ENCODE measurements around the gene PCDHGB2. TPM values are rescaled to one million over a fixed set of nuclear protein-coding genes. Genes with fewer than 3 reads are reported as not detected.
A peak's percentile ranks its signal among the peaks of the same experiment; 100 is the strongest.
"Not testable (repeated sequence)": the region's sequence is repeated elsewhere in the genome, so short reads cannot be mapped to it uniquely, and the experiment has no call there.

PCDHGB2 gene
- polyA plus RNA-seq, 3 donors from 2014 or later = not detected

DNA sequence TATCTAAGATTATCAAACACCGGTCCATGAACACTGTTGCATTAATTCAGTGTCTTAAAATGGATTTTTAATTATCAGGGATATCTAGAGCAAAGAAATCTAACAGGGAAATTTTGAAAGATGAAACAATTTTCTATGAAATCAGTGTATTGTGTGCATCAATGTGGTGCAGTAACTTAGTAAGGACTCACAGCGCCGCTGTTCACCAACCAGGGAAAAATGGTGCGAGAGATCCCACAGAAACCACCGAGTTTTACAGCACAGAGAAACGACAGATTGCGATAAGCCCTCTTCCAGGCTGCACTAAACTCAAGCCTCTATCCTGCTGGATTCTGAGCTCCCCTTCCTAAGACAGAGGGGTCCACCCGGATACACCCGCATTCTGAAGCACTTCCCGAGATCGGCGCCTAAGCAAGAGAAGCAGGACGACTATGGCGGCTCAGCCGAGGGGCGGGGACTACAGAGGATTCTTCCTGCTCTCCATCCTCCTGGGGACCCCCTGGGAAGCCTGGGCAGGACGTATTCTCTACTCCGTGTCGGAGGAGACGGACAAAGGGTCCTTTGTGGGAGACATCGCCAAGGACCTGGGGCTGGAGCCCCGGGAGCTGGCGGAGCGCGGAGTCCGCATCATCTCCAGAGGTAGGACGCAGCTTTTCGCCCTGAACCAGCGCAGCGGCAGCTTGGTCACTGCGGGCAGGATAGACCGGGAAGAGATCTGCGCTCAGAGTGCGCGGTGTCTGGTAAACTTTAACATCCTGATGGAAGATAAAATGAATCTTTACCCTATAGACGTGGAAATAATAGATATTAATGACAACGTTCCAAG, 22.9 kb downstream of the PCDHGB2 start, which contains the start of gene PCDHGA7:
Gene PCDHGA7 (plus strand): TSS at position 274 of the 826 bp plus-strand sequence. CDS start 158 bp downstream, at position 432.
- peak in 1 of 3 donors; percentile 32 for DNase-seq
- peaks cover 0 to 5% of the 10 kb centered on the region in 2 donors for H3K4me1 Mint-ChIP-seq
- H3K4me3 Mint-ChIP-seq = peak within 1 kb of the TSS; percentile 65 to 88 (median 77)
- H3K27ac Mint-ChIP-seq = no peak within 1 kb of the TSS
- peaks cover 6 to 54% (median 19%) of the 10 kb centered on the region in 6 donors for H3K9me3 Mint-ChIP-seq
- peaks cover 20 to 34% (median 30%) of the 10 kb centered on the region in 3 donors for H3K27me3 Mint-ChIP-seq (ENCODE audit: low read depth in 3 of 3)
- peaks cover 0 to 5% (median 0%) of the 10 kb centered on the region in 3 donors for H3K36me3 Mint-ChIP-seq

DNA sequence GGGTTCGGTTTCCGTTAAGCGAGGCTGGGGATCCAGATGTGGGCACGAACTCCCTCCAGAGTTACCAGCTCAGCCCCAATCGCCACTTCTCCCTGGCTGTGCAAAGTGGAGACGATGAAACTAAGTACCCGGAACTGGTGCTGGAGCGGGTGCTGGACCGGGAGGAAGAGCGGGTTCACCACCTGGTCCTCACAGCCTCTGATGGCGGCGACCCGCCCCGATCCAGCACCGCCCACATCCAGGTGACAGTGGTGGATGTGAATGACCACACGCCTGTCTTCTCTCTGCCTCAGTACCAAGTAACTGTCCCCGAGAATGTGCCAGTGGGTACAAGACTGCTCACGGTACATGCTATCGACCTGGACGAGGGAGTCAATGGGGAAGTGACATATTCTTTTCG, 23.6 kb downstream of the PCDHGB2 start:
- peaks cover 0 to 6% (median 2%) of the 10 kb centered on the region in 3 donors for H3K36me3 Mint-ChIP-seq
- peak overlapping the region in 3 of 5 donors; percentile 56 to 88 (median 77) for H3K4me3 Mint-ChIP-seq
- no peak for DNase-seq
- H3K4me1 Mint-ChIP-seq = peaks cover 2 to 5% of the 10 kb centered on the region in 2 donors
- peaks cover 20 to 34% (median 28%) of the 10 kb centered on the region in 3 donors for H3K27me3 Mint-ChIP-seq (ENCODE audit: low read depth in 3 of 3)
- H3K9me3 Mint-ChIP-seq = peaks cover 6 to 56% (median 21%) of the 10 kb centered on the region in 6 donors
- no peak overlapping the region for H3K27ac Mint-ChIP-seq

DNA sequence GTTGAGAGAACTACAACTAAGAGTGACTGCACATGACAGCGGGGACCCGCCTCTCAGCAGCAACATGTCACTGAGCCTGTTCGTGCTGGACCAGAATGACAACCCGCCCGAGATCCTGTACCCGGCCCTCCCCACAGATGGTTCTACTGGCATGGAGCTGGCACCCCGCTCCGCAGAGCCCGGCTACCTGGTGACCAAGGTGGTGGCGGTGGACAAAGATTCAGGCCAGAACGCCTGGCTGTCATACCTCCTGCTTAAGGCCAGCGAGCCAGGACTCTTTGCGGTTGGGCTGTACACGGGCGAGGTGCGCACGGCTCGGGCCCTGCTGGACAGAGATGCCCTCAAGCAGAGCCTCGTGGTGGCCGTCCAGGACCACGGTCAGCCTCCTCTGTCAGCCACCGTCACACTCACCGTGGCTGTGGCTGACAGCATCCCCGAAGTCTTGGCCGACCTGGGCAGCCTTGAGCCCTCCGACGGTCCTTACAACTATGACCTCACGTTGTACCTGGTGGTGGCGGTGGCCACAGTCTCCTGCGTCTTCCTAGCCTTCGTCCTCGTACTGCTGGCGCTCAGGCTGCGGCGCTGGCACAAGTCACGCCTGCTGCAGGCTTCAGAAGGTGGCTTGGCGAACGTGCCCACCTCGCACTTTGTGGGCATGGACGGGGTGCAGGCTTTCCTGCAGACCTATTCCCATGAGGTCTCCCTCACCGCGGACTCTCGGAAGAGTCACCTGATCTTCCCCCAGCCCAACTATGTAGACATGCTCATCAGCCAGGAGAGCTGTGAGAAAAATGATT, 24.9 kb downstream of the PCDHGB2 start:
- Mint-ChIP-seq H3K27ac (no peak overlapping the region), H3K27me3 (ENCODE audit: low read depth in 3 of 3) (peaks cover 24 to 38% (median 30%) of the 10 kb centered on the region in 3 donors), H3K9me3 (peaks cover 7 to 59% (median 26%) of the 10 kb centered on the region in 6 donors), H3K4me1 (peaks cover 5 to 7% of the 10 kb centered on the region in 2 donors), H3K4me3 (no peak overlapping the region), H3K36me3 (peaks cover 0 to 9% (median 4%) of the 10 kb centered on the region in 3 donors)
- no peak for DNase-seq

DNA sequence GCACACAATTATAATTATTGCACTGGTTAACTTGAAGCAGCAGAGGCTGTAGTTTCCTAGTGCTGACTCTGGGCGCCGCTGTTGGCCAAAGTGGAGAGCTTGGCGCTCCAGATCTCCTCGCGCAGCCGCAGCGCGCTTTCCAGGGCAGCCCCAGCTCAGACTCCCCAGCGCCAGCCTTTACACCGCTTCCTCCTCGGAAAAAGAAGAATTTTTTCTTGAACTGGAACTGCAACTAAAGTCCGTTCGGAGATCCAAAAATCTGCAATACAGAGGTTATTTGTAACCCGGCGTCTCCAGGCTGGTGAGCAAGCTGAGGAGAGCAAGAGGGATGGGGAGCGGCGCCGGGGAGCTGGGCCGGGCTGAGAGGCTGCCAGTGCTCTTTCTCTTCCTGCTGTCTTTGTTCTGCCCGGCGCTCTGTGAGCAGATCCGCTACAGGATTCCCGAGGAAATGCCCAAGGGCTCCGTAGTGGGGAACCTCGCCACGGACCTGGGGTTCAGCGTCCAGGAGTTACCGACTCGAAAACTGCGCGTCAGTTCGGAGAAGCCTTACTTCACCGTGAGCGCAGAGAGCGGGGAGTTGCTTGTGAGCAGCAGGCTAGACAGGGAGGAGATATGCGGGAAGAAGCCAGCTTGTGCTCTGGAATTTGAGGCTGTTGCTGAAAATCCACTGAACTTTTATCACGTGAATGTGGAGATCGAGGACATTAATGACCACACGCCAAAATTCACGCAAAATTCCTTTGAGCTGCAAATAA, 27.9 kb downstream of the PCDHGB2 start, which contains the start of gene PCDHGB4:
Gene PCDHGB4 (plus strand): TSS at position 142 of the 755 bp plus-strand sequence. CDS start 187 bp downstream, at position 329.
- Mint-ChIP-seq H3K4me3 (peak within 1 kb of the TSS; percentile 9 to 61 (median 49)), H3K9me3 (peaks cover 15 to 61% (median 28%) of the 10 kb centered on the region in 6 donors), H3K36me3 (peaks cover 8 to 12% (median 8%) of the 10 kb centered on the region in 3 donors), H3K27me3 (ENCODE audit: low read depth in 3 of 3) (peaks cover 19 to 45% (median 42%) of the 10 kb centered on the region in 3 donors)
- peak in 1 of 3 donors; percentile 25 for DNase-seq
- H3K4me1 Mint-ChIP-seq, H3K27ac Mint-ChIP-seq: not testable (repeated sequence)

DNA sequence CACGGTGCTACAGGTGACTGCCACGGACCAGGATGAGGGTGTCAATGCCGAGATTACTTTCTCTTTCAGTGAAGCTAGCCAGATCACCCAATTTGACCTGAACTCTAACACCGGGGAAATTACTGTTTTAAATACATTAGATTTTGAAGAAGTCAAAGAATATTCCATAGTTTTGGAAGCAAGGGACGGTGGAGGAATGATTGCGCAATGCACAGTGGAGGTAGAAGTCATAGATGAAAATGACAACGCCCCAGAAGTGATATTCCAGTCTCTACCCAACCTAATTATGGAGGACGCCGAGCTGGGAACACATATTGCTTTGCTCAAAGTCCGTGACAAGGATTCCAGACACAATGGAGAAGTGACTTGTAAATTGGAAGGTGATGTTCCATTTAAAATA, 28.9 kb downstream of the PCDHGB2 start:
- Mint-ChIP-seq H3K4me3 (peak overlapping the region in 2 of 5 donors; percentile 6 to 17), H3K4me1 (peaks cover 5% of the 10 kb centered on the region in 2 donors), H3K36me3 (peaks cover 8 to 12% (median 8%) of the 10 kb centered on the region in 3 donors), H3K27ac (no peak overlapping the region), H3K9me3 (peaks cover 20 to 61% (median 27%) of the 10 kb centered on the region in 6 donors), H3K27me3 (ENCODE audit: low read depth in 3 of 3) (peaks cover 20 to 45% (median 32%) of the 10 kb centered on the region in 3 donors)
- no peak for DNase-seq

DNA sequence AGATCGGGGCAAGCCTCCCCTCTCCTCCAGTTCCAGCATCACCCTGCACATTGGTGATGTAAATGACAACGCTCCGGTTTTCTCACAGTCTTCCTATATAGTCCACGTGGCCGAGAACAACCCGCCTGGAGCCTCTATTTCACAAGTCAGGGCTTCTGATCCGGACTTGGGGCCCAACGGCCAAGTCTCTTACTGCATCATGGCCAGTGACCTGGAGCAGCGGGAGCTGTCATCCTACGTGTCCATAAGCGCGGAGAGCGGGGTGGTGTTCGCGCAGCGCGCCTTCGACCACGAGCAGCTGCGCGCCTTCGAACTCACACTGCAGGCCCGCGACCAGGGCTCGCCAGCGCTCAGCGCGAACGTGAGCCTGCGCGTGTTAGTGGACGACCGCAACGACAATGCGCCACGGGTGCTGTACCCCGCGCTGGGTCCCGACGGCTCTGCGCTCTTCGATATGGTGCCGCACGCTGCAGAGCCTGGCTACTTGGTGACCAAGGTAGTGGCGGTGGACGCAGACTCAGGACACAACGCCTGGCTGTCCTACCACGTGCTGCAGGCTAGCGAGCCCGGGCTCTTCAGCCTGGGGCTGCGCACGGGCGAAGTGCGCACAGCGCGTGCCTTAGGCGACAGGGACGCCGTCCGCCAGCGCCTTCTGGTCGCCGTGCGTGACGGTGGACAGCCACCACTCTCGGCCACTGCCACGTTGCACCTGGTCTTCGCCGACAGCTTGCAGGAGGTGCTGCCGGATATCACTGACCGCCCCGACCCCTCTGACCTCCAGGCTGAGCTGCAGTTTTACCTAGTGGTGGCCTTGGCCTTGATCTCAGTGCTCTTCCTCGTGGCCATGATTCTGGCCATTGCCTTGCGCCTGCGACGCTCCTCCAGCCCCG, 29.6 kb downstream of the PCDHGB2 start:
- Mint-ChIP-seq H3K27me3 (ENCODE audit: low read depth in 3 of 3) (peaks cover 25 to 48% (median 37%) of the 10 kb centered on the region in 3 donors), H3K4me1 (peaks cover 5% of the 10 kb centered on the region in 2 donors), H3K9me3 (peaks cover 15 to 61% (median 27%) of the 10 kb centered on the region in 6 donors), H3K4me3 (no peak overlapping the region), H3K27ac (peak overlapping the region in 1 of 6 donors; percentile 76), H3K36me3 (peaks cover 8 to 12% (median 8%) of the 10 kb centered on the region in 3 donors)
- no peak for DNase-seq

DNA sequence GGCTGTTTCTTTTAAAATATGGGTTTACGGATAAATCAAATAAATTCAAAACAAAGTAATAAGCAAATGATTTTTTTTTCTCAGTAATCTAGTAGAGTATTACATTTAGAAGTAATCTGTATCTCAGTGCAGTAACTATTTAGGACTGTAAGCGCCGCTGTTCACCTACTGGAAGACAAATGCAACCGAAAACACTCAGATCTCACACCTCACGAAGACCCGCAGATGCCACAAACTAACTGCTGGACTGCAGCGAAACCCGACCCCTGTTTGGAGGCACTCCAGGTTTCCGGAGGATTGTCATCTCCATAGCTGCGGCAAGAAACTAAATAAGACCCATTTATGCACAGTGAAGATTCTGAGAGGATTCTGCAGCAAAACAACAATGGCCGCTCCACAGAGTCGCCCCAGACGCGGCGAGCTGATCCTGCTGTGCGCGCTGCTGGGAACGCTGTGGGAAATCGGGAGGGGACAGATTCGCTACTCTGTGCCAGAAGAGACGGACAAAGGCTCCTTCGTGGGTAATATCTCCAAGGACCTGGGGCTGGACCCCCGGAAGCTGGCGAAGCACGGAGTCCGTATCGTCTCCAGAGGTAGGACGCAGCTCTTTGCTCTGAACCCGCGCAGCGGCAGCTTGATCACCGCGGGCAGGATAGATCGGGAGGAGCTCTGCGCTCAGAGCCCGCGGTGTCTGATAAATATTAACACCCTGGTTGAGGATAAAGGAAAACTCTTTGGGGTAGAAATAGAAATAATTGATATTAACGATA, 32.8 kb downstream of the PCDHGB2 start, which contains the start of gene PCDHGA8:
Gene PCDHGA8 (plus strand): TSS at position 205 of the 770 bp plus-strand sequence. CDS start 181 bp downstream, at position 386.
- Mint-ChIP-seq H3K27ac (peak within 1 kb of the TSS in 1 of 6 donors; percentile 37), H3K27me3 (ENCODE audit: low read depth in 3 of 3) (peaks cover 26 to 61% (median 43%) of the 10 kb centered on the region in 3 donors), H3K9me3 (peaks cover 12 to 46% (median 22%) of the 10 kb centered on the region in 6 donors), H3K36me3 (peaks cover 8 to 11% (median 8%) of the 10 kb centered on the region in 3 donors), H3K4me1 (peaks cover 5% of the 10 kb centered on the region in 2 donors), H3K4me3 (peak within 1 kb of the TSS in 4 of 5 donors; percentile 29 to 79 (median 60))
- peak in 2 of 3 donors; percentile 10 to 39 for DNase-seq

DNA sequence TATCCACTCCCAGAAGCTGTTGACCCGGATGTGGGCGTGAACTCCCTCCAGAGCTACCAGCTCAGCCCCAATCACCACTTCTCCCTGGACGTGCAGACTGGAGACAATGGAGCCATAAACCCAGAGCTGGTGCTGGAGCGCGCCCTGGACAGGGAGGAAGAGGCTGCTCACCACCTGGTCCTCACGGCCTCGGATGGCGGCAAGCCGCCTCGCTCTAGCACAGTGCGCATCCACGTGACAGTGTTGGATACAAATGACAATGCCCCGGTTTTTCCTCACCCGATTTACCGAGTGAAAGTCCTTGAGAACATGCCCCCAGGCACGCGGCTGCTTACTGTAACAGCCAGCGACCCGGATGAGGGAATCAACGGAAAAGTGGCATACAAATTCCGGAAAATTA, 33.5 kb downstream of the PCDHGB2 start:
- peaks cover 11 to 44% (median 21%) of the 10 kb centered on the region in 6 donors for H3K9me3 Mint-ChIP-seq
- no peak for DNase-seq
- H3K36me3 Mint-ChIP-seq = peaks cover 7 to 11% (median 8%) of the 10 kb centered on the region in 3 donors
- peaks cover 4 to 5% of the 10 kb centered on the region in 2 donors for H3K4me1 Mint-ChIP-seq
- H3K4me3 Mint-ChIP-seq = no peak overlapping the region
- H3K27me3 Mint-ChIP-seq (ENCODE audit: low read depth in 3 of 3) = peaks cover 26 to 60% (median 43%) of the 10 kb centered on the region in 3 donors
- H3K27ac Mint-ChIP-seq = no peak overlapping the region

DNA sequence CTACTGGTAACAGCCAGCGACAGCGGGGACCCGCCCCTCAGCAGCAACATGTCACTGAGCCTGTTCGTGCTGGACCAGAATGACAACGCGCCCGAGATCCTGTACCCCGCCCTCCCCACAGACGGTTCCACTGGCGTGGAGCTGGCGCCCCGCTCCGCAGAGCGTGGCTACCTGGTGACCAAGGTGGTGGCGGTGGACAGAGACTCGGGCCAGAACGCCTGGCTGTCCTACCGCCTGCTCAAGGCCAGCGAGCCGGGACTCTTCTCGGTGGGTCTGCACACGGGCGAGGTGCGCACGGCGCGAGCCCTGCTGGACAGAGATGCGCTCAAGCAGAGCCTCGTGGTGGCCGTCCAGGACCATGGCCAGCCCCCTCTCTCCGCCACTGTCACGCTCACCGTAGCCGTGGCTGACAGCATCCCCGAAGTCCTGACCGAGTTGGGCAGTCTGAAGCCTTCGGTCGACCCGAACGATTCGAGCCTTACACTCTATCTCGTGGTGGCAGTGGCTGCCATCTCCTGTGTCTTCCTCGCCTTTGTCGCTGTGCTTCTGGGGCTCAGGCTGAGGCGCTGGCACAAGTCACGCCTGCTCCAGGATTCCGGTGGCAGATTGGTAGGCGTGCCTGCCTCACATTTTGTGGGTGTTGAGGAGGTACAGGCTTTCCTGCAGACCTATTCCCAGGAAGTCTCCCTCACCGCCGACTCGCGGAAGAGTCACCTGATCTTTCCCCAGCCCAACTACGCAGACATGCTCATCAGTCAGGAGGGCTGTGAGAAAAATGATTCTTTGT, 34.8 kb downstream of the PCDHGB2 start:
- Mint-ChIP-seq H3K27me3 (ENCODE audit: low read depth in 3 of 3) (peaks cover 33 to 61% (median 52%) of the 10 kb centered on the region in 3 donors), H3K9me3 (peaks cover 12 to 40% (median 18%) of the 10 kb centered on the region in 6 donors)
- not testable (repeated sequence) for DNase-seq, H3K36me3 Mint-ChIP-seq, H3K27ac Mint-ChIP-seq, H3K4me3 Mint-ChIP-seq, H3K4me1 Mint-ChIP-seq

DNA sequence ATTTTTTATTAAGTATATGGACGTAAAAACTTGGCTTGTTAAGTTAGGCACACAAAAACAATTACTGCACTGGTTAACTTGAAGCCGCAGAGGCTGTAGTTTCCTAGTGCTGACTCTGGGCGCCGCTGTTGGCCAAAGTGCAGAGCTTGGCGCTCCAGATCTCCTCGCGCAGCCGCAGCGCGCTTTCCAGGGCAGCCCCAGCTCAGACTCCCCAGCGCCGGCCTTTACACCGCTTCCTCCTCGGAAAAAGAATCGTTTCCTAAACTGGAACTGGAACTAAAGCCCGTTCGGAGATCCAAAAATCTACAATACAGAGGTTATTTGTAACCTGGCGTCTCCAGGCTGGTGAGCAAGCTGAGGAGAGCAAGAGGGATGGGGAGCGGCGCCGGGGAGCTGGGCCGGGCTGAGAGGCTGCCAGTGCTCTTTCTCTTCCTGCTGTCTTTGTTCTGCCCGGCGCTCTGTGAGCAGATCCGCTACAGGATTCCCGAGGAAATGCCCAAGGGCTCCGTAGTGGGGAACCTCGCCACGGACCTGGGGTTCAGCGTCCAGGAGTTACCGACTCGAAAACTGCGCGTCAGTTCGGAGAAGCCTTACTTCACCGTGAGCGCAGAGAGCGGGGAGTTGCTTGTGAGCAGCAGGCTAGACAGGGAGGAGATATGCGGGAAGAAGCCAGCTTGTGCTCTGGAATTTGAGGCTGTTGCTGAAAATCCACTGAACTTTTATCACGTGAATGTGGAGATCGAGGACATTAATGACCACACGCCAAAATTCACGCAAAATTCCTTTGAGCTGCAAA, 38.2 kb downstream of the PCDHGB2 start, which contains the start of gene PCDHGB5:
Gene PCDHGB5 (plus strand): TSS at position 192 of the 796 bp plus-strand sequence. CDS start 181 bp downstream, at position 373.
- not testable (repeated sequence) for H3K27ac Mint-ChIP-seq, H3K36me3 Mint-ChIP-seq, H3K4me1 Mint-ChIP-seq
- H3K9me3 Mint-ChIP-seq = peaks cover 7 to 32% (median 17%) of the 10 kb centered on the region in 6 donors
- peak; percentile 23 to 56 (median 44) for DNase-seq
- H3K4me3 Mint-ChIP-seq = peak within 1 kb of the TSS; percentile 46 to 77 (median 72)
- peaks cover 40 to 55% (median 48%) of the 10 kb centered on the region in 3 donors for H3K27me3 Mint-ChIP-seq (ENCODE audit: low read depth in 3 of 3)
